Sigmoid colon (tissue), 7 donors: ENCODE results near the gene SMARCD1. TPM values are rescaled to one million over a fixed set of nuclear protein-coding genes. Genes with fewer than 3 reads are reported as not detected.

ENCODE experiments used
- DNase-seq: peaks from one replicate; pipeline ENCODE4 v3.0.0-alpha.2; 2019
- H3K27ac ChIP-seq, 4 donors: fragments of 200-600 bp; sonication (generic); one replicate each; pipeline ENCODE4 v1.5.1; 2016 to 2019; ENCODE audit warnings: mild to moderate bottlenecking in 1 of 4
- H3K27me3 ChIP-seq, 3 donors: fragments of 200-600 bp; sonication (generic); one replicate each; pipeline ENCODE4 v1.5.1; 2019; ENCODE audit warnings: mild to moderate bottlenecking in 1 of 3
- H3K36me3 ChIP-seq, 4 donors: fragments of 200-600 bp; sonication (generic); one replicate each; pipeline ENCODE4 v1.5.1; 2016 to 2019
- H3K4me1 ChIP-seq, 4 donors: fragments of 200-600 bp; sonication (generic); one replicate each; pipeline ENCODE4 v1.5.1; 2017 to 2019
- H3K4me3 ChIP-seq, 4 donors: fragments of 200-600 bp; sonication (generic); one replicate each; pipeline ENCODE4 v1.5.1; 2017 to 2019; ENCODE audit warnings: mild to moderate bottlenecking in 2 of 4, moderate library complexity in 1 of 4
- H3K9me3 ChIP-seq, 4 donors: fragments of 200-600 bp in 3 of 4; sonication (generic) in 3 of 4; one replicate each; pipeline versions ENCODE4 v1.5.1 to v1.6.1; 2013 to 2019
- EP300 ChIP-seq, 4 donors: sonication (generic); formaldehyde crosslinking; IDR thresholded peaks; one replicate each; pipeline ENCODE4 v1.6.1; 2017; ENCODE audit warnings: antibody characterized with exemption in 4 of 4
- POLR2A ChIP-seq, 2 donors: fragments of 450-650 bp; IDR thresholded peaks; one replicate each; pipeline ENCODE4 v1.6.1; 2016; ENCODE audit warnings: antibody characterized with exemption in 2 of 2, mild to moderate bottlenecking in 2 of 2, moderate library complexity in 2 of 2
- POLR2AphosphoS5 ChIP-seq, 4 donors: sonication (generic); formaldehyde crosslinking; IDR thresholded peaks; one replicate each; pipeline ENCODE4 v1.6.1; 2017; ENCODE audit warnings: antibody characterized with exemption in 4 of 4
- WGBS, 2 donors: extraction: QIAGEN DNeasy Blood & Tissue Kit; methylation state at CpG; one replicate each; pipeline ENCODE4 v1.1.7; 2013; 5-methylcytosine and 5-hydroxymethylcytosine counted together
- intact Hi-C: fragments of 100-400 bp; cut with DNase I; formaldehyde crosslinking; loops from one replicate; pipeline ENCODE4 v1.15.1; 2023
- polyA plus RNA-seq, 3 donors: library from polyadenylated mRNA; stranded (reverse); fragments of 200-250 nt; gene quantifications; one replicate each; pipeline ENCODE4 v1.2.3, GENCODE V29; 2013
- total RNA-seq, 4 donors: library from RNA; depleted of rRNA; stranded (reverse); fragments of >200 nt; gene quantifications; one replicate each; pipeline ENCODE4 v1.1.0, GENCODE V29; 2016
- TF ChIP-seq, protein P1 (sequence below), 4 experiments: fragments of 450-650 bp in 3 of 4; fragments of 200-600 bp in 1 of 4; IDR thresholded peaks; one replicate each; pipeline ENCODE4 v1.5.1; 2016 to 2019; ENCODE audit warnings: antibody characterized with exemption in 4 of 4, mild to moderate bottlenecking in 3 of 4, moderate library complexity in 2 of 4
- donor health status: healthy with polysubstance abuse.
- donor health status: Bipolar disorder and iron deficiency.
- donor health status: healthy.

SMARCD1 gene
- 10 to 100 TPM; 22.4 to 64.8 (median 39.2) TPM for total RNA-seq
- polyA plus RNA-seq, result 10 to 100 TPM; 16.0 to 26.4 (median 24.1) TPM

DNA sequence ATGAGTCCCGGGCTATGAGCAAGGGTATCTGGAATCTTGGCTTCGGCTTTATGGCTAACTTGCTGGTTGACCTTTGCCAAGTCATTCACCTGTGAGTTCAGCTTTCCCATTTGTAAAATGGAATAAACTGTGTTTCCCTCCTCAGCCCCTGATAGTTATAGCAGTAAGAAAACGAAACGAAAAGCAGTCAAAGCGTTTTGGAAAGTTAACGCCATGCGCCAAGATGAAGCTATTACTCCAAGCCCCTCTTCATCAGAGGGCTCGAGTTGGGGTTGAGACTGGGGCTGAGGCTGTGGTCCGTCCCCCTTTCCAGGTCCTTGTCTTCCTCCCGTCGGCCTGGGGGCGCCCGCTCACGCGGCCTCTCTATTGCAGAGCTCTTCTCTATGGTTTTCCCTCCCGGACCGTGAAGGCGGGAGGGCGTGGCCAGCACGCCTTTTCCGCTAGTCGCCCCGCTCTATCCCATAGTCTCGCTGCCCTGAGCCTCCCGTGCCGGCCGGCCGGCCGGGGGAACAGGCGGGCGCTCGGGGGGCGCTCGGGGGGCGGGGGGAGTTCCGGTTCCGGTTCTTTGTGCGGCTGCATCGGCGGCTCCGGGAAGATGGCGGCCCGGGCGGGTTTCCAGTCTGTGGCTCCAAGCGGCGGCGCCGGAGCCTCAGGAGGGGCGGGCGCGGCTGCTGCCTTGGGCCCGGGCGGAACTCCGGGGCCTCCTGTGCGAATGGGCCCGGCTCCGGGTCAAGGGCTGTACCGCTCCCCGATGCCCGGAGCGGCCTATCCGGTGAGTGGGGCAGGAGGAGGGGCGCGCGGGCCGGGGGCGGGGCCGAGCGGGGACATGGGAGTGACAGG, at the start of gene SMARCD1:
TSS of gene SMARCD1 (plus strand) at position 568 of the 840 bp plus-strand sequence. CDS start at position 596, 28 bp downstream.
- H3K9me3 ChIP-seq, result no peaks in the 10 kb centered on the region
- H3K4me1 ChIP-seq, result peaks cover 0 to 24% (median 11%) of the 10 kb centered on the region in 4 donors
- peak within 1 kb of the TSS; percentile 80 to 99 (median 90) for H3K4me3 ChIP-seq
- TF ChIP-seq, protein P1, sequence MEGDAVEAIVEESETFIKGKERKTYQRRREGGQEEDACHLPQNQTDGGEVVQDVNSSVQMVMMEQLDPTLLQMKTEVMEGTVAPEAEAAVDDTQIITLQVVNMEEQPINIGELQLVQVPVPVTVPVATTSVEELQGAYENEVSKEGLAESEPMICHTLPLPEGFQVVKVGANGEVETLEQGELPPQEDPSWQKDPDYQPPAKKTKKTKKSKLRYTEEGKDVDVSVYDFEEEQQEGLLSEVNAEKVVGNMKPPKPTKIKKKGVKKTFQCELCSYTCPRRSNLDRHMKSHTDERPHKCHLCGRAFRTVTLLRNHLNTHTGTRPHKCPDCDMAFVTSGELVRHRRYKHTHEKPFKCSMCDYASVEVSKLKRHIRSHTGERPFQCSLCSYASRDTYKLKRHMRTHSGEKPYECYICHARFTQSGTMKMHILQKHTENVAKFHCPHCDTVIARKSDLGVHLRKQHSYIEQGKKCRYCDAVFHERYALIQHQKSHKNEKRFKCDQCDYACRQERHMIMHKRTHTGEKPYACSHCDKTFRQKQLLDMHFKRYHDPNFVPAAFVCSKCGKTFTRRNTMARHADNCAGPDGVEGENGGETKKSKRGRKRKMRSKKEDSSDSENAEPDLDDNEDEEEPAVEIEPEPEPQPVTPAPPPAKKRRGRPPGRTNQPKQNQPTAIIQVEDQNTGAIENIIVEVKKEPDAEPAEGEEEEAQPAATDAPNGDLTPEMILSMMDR (IDR thresholded peaks at IDR 0.05), result peak in 1 of 4 experiments; percentile 22
- no peak for TF ChIP-seq POLR2A (IDR thresholded peaks at IDR 0.05)
- no peak for TF ChIP-seq EP300 (IDR thresholded peaks at IDR 0.05)
- peak in 2 of 4 donors; percentile 50 to 65 for TF ChIP-seq POLR2AphosphoS5 (IDR thresholded peaks at IDR 0.05)
- H3K36me3 ChIP-seq, result peaks cover 5 to 35% (median 30%) of the 10 kb centered on the region in 4 donors
- 0 to 1% methylated on average over 69 of the region's 69 CpGs for WGBS, 2 donors
- H3K27me3 ChIP-seq, result no peaks in the 10 kb centered on the region
- intact Hi-C loops, result loop anchor here (2.0 kb wide), 2 partner anchors 26 to 82 kb away; partner anchors contain the start of gene CERS5
- peak; percentile 96 for DNase-seq
- peak within 1 kb of the TSS; percentile 96 to 99 (median 98) for H3K27ac ChIP-seq

DNA sequence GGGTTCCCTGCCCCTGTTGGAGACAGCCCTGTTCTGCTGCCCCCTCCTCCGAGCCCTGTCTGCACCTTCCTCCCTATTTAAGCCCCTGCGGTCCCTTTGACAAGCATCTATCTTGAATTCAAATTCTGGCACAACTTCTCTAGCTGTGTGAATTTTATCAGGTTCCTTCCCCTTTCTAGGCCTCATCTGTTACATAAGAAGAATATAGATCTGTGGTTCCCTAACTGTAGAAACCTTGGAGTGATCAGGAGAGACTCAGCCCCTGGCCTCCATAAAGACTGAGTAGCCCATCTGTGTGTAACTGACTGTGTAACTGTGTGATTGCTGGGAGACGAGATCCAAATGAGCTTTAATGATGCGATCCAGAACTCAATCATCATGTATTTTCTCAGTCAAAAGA, 46.8 kb upstream of the SMARCD1 start:
- intact Hi-C loops, result loop anchor here (2.0 kb wide), 1 partner anchor 18 kb away; the partner anchor contains the start of gene ASIC1
- Histone ChIP-seq H3K4me3 (no peak overlapping the region), H3K27ac (no peak overlapping the region), H3K4me1 (no peaks in the 10 kb centered on the region), H3K36me3 (no peaks in the 10 kb centered on the region), H3K27me3 (no peaks in the 10 kb centered on the region), H3K9me3 (no peaks in the 10 kb centered on the region)
- peak; percentile 4 for DNase-seq
- WGBS, 2 donors, result 91 to 92% methylated on average over 4 of the region's 4 CpGs
- TF ChIP-seq, protein P1 (IDR thresholded peaks at IDR 0.05), result no peak
- no peak for TF ChIP-seq POLR2A (IDR thresholded peaks at IDR 0.05)
- no peak for TF ChIP-seq POLR2AphosphoS5 (IDR thresholded peaks at IDR 0.05)
- no peak for TF ChIP-seq EP300 (IDR thresholded peaks at IDR 0.05)

DNA sequence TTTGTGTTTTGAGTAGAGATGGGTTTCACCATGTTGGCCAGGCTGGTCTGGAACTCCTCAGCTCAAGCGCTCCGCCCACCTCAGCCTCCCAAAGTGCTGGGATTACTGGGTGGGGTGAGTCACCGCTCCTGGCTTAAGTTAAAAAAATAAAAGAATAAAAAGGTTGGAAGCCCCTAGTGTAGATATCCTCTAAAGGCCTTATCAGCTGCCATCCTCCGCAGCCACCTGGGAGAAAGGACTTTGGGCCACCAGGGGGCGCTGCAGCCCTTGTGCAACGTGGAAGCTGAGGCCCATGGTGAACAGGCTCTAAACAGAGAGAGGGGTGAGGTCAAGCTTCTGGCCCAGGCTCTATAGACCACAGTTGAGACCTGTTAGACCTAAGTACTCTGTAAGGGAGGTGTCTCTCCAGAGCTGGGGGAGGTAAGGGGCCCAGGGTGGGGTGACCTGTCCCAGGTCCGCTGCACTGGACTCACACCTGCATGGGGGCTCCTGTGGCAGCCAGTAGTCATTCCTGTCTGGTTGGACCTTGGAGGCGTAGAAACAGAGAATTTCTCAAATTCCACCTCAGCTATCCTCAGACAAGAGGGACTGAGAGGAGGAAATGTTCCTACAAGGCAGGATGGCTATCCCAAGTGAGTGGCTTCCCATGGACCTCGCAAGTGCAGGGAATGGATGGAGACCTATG, 45.8 kb upstream of the SMARCD1 start:
- TF ChIP-seq, protein P1 (IDR thresholded peaks at IDR 0.05), result peak; percentile 75 to 85 (median 84)
- no peak for TF ChIP-seq POLR2A (IDR thresholded peaks at IDR 0.05)
- peak; percentile 89 for DNase-seq
- Histone ChIP-seq H3K9me3 (no peaks in the 10 kb centered on the region), H3K36me3 (no peaks in the 10 kb centered on the region), H3K27me3 (no peaks in the 10 kb centered on the region), H3K4me1 (no peaks in the 10 kb centered on the region), H3K27ac (no peak overlapping the region), H3K4me3 (no peak overlapping the region)
- intact Hi-C loops, result loop anchor here (2.0 kb wide), 1 partner anchor 18 kb away; the partner anchor contains the start of gene ASIC1
- WGBS, 2 donors, result 50 to 54% methylated on average over 9 of the region's 9 CpGs

DNA sequence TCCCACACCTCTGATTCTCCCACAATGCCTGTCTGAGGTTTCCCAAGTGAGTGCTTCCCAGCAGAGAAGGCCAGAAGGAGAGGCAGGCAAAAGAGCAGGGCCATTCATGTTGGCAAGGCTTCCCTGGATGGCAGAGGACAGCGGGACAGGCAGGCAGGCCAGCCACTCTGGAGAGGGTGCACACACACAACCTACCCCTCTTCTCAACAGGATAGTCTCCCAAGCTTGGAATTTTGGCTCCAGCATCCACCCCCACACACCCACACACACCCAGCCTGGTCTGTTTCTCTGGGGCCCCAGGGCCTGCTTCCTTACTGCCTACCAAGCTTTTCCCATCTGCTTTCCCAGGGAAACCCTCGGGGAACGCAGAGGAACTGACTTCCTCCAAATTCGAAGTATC, 44.5 kb upstream of the SMARCD1 start:
- WGBS, 2 donors, result 78 to 82% methylated on average over 4 of the region's 4 CpGs
- no peak for TF ChIP-seq EP300 (IDR thresholded peaks at IDR 0.05)
- TF ChIP-seq POLR2AphosphoS5 (IDR thresholded peaks at IDR 0.05), result no peak
- TF ChIP-seq, protein P1 (IDR thresholded peaks at IDR 0.05), result no peak
- no peak for TF ChIP-seq POLR2A (IDR thresholded peaks at IDR 0.05)
- DNase-seq, result no peak
- intact Hi-C loops, result loop anchor here (10.0 kb wide), 1 partner anchor 176 kb away; no protein-coding TSS in a partner anchor
- no peaks in the 10 kb centered on the region for H3K27me3 ChIP-seq
- no peak overlapping the region for H3K4me3 ChIP-seq
- no peaks in the 10 kb centered on the region for H3K4me1 ChIP-seq
- H3K27ac ChIP-seq, result no peak overlapping the region
- H3K9me3 ChIP-seq, result no peaks in the 10 kb centered on the region
- H3K36me3 ChIP-seq, result no peaks in the 10 kb centered on the region
